MG63 (cell line): ENCODE results near the gene ITGA3. TPM values are rescaled to one million over a fixed set of nuclear protein-coding genes. Genes with fewer than 3 reads are reported as not detected.

Experiments used
- DNase-seq: peaks from one replicate; pipeline ENCODE4 v3.0.0-alpha.2; 2020
- H3K27me3 ChIP-seq: fragments of 250-450 bp; sonication (Bioruptor Pico); 2 replicates; pipeline ENCODE4 v1.5.1; 2020; ENCODE audit warnings: mild to moderate bottlenecking, moderate library complexity
- H3K36me3 ChIP-seq: fragments of 250-450 bp; sonication (Bioruptor Pico); 2 replicates; pipeline ENCODE4 v1.5.1; 2020; ENCODE audit warnings: mild to moderate bottlenecking, moderate library complexity
- H3K4me3 ChIP-seq: fragments of 250-450 bp; sonication (Bioruptor Pico); 2 replicates; pipeline ENCODE4 v1.5.1; 2020; ENCODE audit warnings: mild to moderate bottlenecking, moderate library complexity
- H3K9me3 ChIP-seq: fragments of 250-450 bp; sonication (Bioruptor Pico); 2 replicates; pipeline ENCODE4 v1.5.1; 2020; ENCODE audit warnings: mild to moderate bottlenecking, moderate library complexity
- total RNA-seq: library from RNA; depleted of rRNA; stranded (reverse); fragments of >200 nt; shearing (Covaris generic); gene quantifications from 2 replicates; pipeline ENCODE4 v1.2.3, GENCODE V29; 2014; ENCODE audit warnings: low replicate concordance

ITGA3 gene
- total RNA-seq, 1 experiment from 2014 or later, result 248 TPM

DNA sequence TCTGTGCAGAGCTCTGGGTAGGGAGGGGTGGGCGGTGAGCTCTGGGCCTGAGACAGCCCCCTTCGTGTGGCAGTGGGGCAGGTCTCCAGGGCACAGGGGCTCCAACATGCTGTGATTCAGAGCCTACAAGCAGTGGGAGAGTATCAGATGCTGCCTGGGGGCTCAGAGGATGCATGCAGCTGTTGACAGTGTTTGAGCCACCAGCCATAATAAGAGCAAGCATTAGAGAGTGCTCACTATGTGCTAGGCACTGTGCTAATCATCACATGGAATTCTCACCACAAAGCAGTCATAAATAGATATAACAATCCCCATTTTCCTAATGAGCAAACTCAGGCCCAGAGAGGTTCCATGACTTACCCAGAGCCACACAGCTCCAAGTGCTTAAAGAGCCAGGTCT lies 47.3 kb downstream of the ITGA3 start:
- Histone ChIP-seq H3K36me3 (peaks cover 4% of the 10 kb centered on the region; the same call in 1 of the 2 replicates), H3K4me3 (no peak overlapping the region), H3K9me3 (no peaks in the 10 kb centered on the region), H3K27me3 (no peaks in the 10 kb centered on the region)
- DNase-seq, result no peak

DNA sequence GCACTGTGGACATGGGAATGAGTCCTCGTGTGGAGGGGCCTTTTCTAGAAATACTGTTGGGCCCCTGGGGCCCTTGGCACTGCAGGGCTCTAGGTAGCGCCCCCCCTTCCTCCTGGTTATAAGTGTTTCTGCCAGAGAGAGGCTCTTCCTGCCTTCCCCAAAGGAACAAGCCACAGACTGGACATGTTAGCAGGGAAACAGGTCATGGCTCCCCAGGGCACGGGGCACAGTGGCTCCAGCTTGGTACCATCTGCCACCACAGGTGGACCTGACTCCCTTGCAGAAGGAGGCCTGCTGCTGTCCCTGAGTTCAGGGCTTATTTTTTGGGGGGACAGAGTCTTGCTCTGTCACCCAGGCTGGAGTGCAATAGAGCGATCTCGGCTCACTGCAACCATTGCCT lies 48.0 kb downstream of the ITGA3 start:
- Histone ChIP-seq H3K9me3 (no peaks in the 10 kb centered on the region), H3K4me3 (no peak overlapping the region), H3K27me3 (no peaks in the 10 kb centered on the region), H3K36me3 (peaks cover 4% of the 10 kb centered on the region; the same call in 1 of the 2 replicates)
- DNase-seq, result no peak

DNA sequence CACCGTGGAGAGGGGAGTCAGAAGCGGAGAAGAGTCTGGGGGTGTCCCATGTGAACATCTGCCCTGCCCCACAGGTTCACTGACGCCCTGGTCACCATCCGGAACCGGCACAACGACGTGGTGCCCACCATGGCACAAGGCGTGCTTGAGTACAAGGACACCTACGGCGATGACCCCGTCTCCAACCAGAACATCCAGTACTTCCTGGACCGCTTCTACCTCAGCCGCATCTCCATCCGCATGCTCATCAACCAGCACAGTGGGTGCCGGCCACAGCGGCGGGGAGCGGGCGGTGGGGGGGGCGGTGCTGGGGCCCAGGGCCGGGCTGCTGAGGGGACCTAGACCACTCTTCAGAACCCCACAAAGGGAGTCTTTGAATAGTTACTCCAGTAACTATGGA lies 49.9 kb downstream of the ITGA3 start:
- Histone ChIP-seq H3K36me3 (peaks cover 4% of the 10 kb centered on the region; the same call in 1 of the 2 replicates), H3K9me3 (no peaks in the 10 kb centered on the region), H3K27me3 (no peaks in the 10 kb centered on the region), H3K4me3 (no peak overlapping the region)
- DNase-seq, result no peak

DNA sequence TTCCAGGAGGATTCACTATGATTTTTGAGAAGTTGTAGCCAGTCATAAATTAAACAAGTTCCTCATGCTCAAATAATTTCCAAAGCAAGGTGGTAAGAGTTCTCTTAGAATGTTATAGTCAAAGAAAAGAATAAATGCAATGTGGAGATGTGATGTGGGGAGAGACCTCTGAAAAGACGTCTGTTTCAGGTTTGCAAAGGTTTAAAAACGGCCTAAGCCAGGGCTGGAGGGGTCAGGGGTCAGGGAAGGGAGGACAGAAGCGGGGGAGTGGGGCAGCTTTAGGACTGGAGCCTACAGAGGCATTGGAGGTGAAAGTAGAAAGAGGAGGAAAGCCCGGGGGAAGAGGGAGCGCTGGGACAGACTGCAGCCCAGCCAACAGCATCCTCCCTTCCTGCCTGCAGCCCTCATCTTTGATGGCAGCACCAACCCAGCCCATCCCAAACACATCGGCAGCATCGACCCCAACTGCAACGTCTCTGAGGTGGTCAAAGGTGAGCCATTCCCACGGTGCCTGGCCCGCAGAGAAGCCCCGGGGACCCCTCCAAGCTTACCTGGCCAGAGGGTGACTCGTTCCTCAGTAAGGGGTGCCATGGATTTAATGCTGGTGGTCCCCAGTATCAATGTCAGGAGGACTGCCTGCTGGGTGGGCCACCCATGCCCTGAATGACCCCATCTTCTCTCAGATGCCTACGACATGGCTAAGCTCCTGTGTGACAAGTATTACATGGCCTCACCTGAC lies 50.7 kb downstream of the ITGA3 start:
- peaks cover 4% of the 10 kb centered on the region; the same call in 1 of the 2 replicates for H3K36me3 ChIP-seq
- no peaks in the 10 kb centered on the region for H3K9me3 ChIP-seq
- DNase-seq, result no peak
- no peak overlapping the region for H3K4me3 ChIP-seq
- H3K27me3 ChIP-seq, result no peaks in the 10 kb centered on the region

DNA sequence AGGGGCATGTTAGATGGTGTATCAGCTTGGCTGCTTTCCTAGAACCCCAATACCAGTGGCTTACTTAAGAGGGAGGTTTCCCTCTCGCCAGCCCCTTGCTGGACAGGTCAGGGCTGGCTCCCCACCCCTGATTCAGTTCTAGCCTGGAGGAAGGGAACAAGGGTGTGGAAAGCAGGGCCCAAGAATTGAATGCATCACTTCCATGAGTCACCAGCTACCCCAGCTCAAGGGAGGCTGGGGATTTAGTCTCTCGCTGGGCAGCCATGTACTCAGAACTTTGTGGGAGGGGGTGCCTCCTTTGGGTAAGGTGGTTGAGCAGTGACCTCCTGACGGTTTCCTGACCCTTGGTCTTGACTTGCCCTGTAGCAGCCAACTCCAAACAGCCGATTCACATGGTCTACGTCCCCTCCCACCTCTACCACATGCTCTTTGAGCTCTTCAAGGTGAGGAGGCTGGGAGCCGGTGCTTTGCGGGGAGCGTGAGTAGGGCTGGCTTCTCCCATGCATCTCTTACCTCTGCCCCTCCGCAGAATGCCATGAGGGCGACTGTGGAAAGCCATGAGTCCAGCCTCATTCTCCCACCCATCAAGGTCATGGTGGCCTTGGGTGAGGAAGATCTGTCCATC lies 52.0 kb downstream of the ITGA3 start:
- peaks cover 4% of the 10 kb centered on the region; the same call in 1 of the 2 replicates for H3K36me3 ChIP-seq
- DNase-seq, result no peak
- no peaks in the 10 kb centered on the region for H3K27me3 ChIP-seq
- no peak overlapping the region for H3K4me3 ChIP-seq
- no peaks in the 10 kb centered on the region for H3K9me3 ChIP-seq

DNA sequence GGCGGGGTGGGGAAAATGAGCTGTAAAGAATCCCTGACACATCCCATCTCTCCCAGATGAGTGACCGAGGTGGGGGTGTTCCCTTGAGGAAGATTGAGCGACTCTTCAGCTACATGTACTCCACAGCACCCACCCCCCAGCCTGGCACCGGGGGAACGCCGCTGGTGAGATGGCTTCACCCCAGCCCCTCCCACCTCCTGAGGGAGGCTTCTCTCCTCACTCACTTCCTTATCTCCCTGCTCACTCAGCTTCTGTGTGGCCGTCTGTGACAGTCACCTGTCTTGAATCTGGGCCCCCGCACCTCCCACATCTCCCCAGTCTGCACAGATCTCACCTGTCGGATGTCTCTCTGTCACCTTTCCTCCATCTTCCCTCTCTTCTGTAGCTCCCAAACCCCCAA lies 52.6 kb downstream of the ITGA3 start:
- Histone ChIP-seq H3K36me3 (peaks cover 4% of the 10 kb centered on the region; the same call in 1 of the 2 replicates), H3K9me3 (no peaks in the 10 kb centered on the region), H3K4me3 (no peak overlapping the region), H3K27me3 (no peaks in the 10 kb centered on the region)
- DNase-seq, result no peak

DNA sequence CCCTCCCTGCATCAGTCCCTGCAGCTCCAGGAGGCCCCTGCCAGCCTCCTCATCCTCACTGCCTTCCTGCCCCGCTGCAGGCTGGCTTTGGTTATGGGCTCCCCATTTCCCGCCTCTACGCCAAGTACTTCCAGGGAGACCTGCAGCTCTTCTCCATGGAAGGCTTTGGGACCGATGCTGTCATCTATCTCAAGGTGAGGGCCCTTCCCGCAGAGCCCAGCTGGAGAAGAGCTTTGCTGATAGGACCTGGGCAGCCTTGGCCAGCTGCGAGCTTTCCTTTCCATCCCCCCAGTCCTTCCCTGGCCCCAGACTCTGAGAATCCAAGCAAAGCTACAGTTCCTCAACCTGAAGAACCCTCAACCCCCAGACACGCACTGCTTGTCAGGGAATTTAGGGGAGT lies 53.3 kb downstream of the ITGA3 start:
- Histone ChIP-seq H3K4me3 (no peak overlapping the region), H3K36me3 (peaks cover 4% of the 10 kb centered on the region; the same call in 1 of the 2 replicates), H3K27me3 (no peaks in the 10 kb centered on the region), H3K9me3 (no peaks in the 10 kb centered on the region)
- no peak for DNase-seq

DNA sequence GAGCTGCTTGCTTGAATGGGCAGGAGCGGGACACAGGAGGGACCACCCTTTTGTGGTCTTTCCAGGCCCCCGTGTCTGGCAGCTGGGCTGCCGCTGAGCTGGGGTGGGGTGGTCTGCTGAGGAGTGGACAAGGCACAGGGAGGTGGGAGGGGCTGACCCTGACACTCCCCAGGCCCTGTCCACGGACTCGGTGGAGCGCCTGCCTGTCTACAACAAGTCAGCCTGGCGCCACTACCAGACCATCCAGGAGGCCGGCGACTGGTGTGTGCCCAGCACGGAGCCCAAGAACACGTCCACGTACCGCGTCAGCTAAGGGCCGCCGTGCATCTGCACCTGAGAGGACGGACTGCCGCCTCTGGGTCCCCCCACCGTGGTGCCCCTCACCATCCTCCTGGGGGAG lies 53.9 kb downstream of the ITGA3 start:
- Histone ChIP-seq H3K27me3 (no peaks in the 10 kb centered on the region), H3K4me3 (no peak overlapping the region), H3K9me3 (no peaks in the 10 kb centered on the region), H3K36me3 (peaks cover 4% of the 10 kb centered on the region; the same call in 1 of the 2 replicates)
- no peak for DNase-seq

DNA sequence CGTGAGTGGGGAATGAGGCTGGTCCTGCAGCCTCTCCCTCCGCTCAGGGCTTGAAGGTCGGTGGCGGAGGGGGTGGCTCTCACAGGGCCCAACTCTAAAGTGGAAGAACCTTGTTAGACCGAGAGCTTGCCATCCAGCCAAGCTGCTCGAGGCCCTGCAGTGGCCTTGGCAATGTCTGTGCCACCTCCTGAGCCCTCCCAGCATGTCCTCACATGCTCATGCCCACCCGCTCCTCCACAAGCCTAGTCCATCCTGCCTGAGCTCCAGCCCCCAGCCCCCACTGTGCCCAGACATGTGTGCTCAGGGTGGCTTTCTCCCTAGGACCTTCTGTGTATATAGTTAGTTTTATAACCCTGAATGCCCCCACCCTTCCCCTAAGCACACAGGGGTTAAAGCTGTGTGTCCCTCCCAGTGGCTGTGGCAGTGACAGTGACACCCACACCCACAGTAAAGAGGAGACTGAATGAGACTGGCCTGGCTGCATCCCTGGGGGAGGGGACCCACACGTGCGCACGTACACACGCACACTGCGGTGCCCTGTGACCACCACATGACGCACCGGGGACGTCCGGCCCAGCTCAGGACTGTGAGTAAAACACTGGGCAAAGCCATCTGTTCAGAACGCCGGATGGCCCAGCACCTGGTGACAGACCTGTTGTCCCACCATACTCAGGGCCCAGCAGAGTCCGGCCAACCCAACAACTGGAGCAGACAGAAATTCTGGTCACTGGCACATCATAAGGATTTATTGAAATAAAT lies 54.9 kb downstream of the ITGA3 start:
- DNase-seq, result no peak
- Histone ChIP-seq H3K9me3 (no peaks in the 10 kb centered on the region), H3K4me3 (no peak overlapping the region), H3K27me3 (no peaks in the 10 kb centered on the region), H3K36me3 (peaks cover 4% of the 10 kb centered on the region; the same call in 1 of the 2 replicates)

DNA sequence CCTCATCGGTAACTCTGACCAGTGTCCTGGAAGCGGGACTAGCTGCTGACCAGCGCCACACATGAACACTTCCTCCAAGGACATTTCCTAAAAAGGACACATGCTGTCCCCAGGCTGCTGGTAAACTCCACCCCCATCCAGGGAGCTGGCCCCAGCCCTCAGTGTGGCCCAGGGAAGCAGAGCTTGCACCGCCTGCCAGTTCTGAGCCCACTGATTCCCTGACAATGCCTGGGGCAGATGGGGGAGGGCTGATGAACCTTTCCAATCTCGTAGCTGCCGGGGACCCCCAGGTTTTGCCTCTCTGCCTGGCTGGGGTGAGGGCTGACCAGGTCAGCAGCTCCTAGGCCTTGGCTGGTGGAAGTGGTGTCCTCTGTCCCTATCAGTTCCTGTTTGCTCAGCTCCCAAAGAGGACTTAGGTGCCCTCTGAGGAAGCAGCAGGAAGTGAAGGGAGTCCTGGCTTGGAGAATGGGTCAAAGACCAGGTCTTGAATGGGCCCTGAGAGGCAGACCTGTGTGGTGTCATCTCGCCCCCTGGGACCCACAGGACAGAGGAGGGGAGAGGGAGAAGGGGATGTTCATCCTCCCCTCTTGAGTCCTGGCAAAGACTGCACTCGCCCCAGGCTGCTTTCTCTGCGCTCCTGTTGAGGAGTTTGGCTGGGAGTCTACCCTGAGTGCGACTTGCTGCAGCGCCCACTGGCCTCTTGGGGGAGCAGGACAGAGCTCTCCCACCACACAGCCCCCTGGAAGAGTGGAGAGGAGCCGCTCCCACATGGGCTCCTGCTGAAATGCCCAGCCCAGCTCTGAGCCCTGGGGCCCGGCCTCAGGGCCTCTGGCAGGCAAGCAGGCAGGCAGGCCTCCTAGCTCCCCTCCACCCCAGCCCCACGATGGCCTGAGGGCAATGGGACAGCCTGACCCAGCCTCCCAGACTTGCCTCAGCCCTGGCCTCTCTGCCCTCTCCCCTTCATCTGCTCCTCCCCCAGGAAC lies 56.1 kb downstream of the ITGA3 start:
- Histone ChIP-seq H3K4me3 (no peak overlapping the region), H3K36me3 (no peaks in the 10 kb centered on the region; the same call in 1 of the 2 replicates), H3K9me3 (no peaks in the 10 kb centered on the region), H3K27me3 (no peaks in the 10 kb centered on the region)
- no peak for DNase-seq

DNA sequence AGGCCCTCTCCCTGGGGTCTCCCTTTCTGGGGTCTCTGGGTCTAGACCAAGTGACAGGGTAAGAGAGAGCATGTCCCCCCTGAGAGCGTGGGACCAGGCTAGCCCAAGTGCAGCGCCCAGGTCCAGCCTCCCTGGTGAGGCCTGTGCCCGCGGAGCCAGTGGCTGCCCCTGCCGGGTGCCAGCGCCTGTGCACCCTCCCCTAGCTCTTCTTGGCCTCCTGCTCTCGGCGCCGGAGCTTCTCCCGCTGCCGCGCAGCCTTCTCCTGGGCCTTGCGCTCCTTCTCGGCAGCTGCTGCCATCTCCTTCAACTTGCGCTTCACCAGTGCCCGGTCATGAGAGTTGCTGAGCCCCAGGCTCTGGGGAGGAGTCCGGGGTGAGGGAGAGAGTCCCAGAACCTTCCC lies 56.8 kb downstream of the ITGA3 start:
- Histone ChIP-seq H3K36me3 (no peaks in the 10 kb centered on the region; the same call in 1 of the 2 replicates), H3K4me3 (no peak overlapping the region), H3K9me3 (no peaks in the 10 kb centered on the region), H3K27me3 (no peaks in the 10 kb centered on the region)
- no peak for DNase-seq

DNA sequence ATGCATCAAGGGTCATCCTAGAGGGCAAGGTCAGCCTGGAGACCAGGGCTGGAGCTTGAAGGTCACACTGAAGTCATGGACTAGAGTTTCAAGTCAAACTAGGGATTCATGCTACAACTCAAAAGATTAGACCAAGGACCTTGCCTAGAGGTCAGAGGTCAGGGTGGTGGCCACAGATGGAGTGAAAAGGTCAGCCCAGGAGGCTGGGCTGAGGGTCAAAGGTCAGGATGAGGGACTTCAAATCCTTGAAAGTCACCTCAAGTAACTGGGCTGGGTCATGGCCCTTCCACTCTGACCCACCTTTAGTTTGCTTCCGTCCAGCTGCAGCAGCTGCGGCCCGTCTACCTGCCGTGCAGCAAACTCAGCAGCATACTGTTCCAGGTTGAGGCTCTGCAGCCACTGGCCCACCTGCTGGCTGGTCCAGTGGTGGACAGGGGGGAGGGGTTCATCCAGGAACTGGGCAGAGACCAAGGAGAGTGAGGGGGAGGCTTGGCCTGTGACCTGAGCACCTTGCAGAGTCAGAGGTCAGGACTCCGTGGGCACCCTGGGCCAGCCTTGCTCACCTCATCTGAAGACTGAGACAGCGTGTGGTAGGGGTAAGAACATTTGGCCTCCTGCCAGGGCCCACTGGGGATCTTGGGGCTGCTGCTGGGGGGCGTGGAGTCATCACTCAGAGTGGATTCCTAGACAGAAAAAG lies 57.9 kb downstream of the ITGA3 start:
- Histone ChIP-seq H3K27me3 (0 out of 2 replicates have a peak, but pooled peaks cover 2% of the 10 kb centered on the region), H3K36me3 (no peaks in the 10 kb centered on the region; the same call in 1 of the 2 replicates), H3K9me3 (no peaks in the 10 kb centered on the region), H3K4me3 (no peak overlapping the region)
- no peak for DNase-seq

DNA sequence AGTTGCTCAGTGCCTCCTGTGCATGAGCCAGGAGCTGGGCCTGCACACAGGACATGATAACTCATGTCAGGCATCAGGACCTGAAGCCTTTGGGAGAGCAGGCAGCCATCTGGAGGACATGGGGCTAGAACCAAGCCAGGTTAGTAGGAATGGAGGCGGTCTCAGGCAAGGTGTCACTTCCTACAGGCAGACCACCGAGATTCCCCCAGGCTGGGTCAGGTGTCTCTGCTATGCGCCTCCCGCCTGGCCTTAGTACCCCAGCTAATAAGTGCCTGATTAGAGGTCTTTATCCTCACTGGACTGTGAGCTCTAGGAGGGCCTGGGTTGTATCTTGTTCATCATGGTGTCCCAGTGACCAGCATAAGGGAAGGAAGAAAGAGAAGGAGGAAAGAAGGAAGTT lies 58.5 kb downstream of the ITGA3 start:
- DNase-seq, result no peak
- no peaks in the 10 kb centered on the region; the same call in 1 of the 2 replicates for H3K36me3 ChIP-seq
- 0 out of 2 replicates have a peak, but pooled peaks cover 2% of the 10 kb centered on the region for H3K27me3 ChIP-seq
- H3K4me3 ChIP-seq, result no peak overlapping the region
- no peaks in the 10 kb centered on the region for H3K9me3 ChIP-seq

DNA sequence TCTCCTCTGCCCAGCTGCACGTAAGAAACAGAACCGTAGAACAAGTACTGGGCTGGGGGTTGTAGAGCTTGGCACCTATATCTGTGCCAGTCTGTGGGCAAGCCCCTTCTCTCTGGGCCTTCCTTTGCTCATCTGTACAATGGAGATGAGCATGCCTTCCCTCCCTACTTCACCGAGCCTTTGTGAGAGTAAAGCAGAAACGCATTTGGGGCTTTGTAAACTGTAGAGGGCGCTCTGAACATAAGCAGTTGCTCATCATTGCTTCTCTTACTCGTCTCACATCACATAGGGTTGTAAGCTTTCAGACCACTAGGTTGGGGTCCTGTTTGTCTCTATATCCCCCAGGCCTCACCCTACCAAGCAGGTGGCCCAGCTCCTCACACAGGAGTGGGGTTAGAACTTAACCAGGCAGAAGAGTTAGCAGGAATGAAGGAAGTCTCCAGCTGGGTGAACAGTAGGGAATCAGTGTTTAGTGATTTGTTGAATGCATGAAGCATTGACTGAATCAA lies 59.0 kb downstream of the ITGA3 start:
- Histone ChIP-seq H3K36me3 (no peaks in the 10 kb centered on the region; the same call in 1 of the 2 replicates), H3K9me3 (no peaks in the 10 kb centered on the region), H3K27me3 (0 out of 2 replicates have a peak, but pooled peaks cover 2% of the 10 kb centered on the region), H3K4me3 (no peak overlapping the region)
- DNase-seq, result no peak

DNA sequence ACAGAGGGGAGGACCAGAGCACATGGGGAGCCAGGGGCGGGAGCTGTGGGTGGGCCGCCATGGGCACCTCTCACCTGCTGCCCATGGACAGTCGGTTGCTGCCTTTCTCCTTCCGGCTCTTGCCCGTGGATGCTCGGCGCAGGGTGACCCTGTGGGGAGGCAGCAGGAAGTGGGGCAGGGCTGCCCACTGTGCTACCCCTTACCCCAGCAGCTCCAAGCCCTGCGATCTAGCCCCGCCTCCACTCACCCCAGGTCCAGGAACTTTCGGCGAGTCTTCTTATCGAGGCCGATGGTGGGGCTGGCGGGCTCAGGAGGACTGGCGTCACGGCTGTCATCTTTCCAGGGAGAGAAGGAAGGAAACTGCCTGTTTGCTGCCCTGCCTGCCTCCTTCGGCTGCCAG lies 59.8 kb downstream of the ITGA3 start:
- no peaks in the 10 kb centered on the region for H3K9me3 ChIP-seq
- DNase-seq, result no peak
- H3K36me3 ChIP-seq, result no peaks in the 10 kb centered on the region; the same call in 1 of the 2 replicates
- H3K27me3 ChIP-seq, result 0 out of 2 replicates have a peak, but pooled peaks cover 2% of the 10 kb centered on the region
- no peak overlapping the region for H3K4me3 ChIP-seq
